ENCODE measurements around the gene RASAL2. TPM values are rescaled to one million over a fixed set of nuclear protein-coding genes. Genes with fewer than 3 reads are reported as not detected.
A peak's percentile ranks its signal among the peaks of the same experiment; 100 is the strongest.

The RASAL2 gene
- total and polyA plus RNA-seq, 2 of the 13 experiments (the other 11 are each of a cell fraction or from before 2014, with no cell fraction given) = 5.4 to 5.9 TPM

- TF ChIP-seq RORA (CRISPR knock-in tag; IDR thresholded peaks at IDR 0.05) (no peak), ZNF772 (CRISPR knock-in tag; IDR thresholded peaks at IDR 0.05) (no peak), ZNF597 (CRISPR knock-in tag; IDR thresholded peaks at IDR 0.05) (no peak), PAXIP1 (CRISPR knock-in tag; conservative IDR thresholded peaks at IDR 0.05) (no peak), ZSCAN9 (CRISPR knock-in tag; IDR thresholded peaks at IDR 0.05; ENCODE audit: borderline replicate concordance) (0 out of 2 replicates have a peak, but pooled peaks have one; percentile 44), BCL3 (CRISPR knock-in tag; IDR thresholded peaks at IDR 0.05) (0 out of 2 replicates have a peak, but pooled peaks have one; percentile 37), ZNF816 (CRISPR knock-in tag; IDR thresholded peaks at IDR 0.05; ENCODE audit: borderline replicate concordance) (no peak), FOXM1 (CRISPR knock-in tag; IDR thresholded peaks at IDR 0.05) (no peak), EEA1 (CRISPR knock-in tag; IDR thresholded peaks at IDR 0.05; ENCODE audit: borderline replicate concordance) (no peak), ZNF691 (CRISPR knock-in tag; IDR thresholded peaks at IDR 0.05; ENCODE audit: borderline replicate concordance, low read depth) (peak; percentile 38; the same call in 1 of the 2 replicates), HNRNPH1 (optimal IDR thresholded peaks at IDR 0.05; ENCODE audit: low read depth, low read length) (no peak), ZBTB38 (CRISPR knock-in tag; IDR thresholded peaks at IDR 0.05) (0 out of 2 replicates have a peak, but pooled peaks have one; percentile 34), THAP11 (CRISPR knock-in tag; IDR thresholded peaks at IDR 0.05) (0 out of 2 replicates have a peak, but pooled peaks have one; percentile 21), CEBPB (IDR thresholded peaks at IDR 0.05; ENCODE audit: borderline replicate concordance, low read depth, low read length) (no peak), EP300 (IDR thresholded peaks at IDR 0.05; ENCODE audit: low read depth in 2 of 2, low read length in 2 of 2) (no peak), EP300 (CRISPR knock-in tag; IDR thresholded peaks at IDR 0.05; ENCODE audit: borderline replicate concordance) (no peak), ZNF598 (CRISPR knock-in tag; IDR thresholded peaks at IDR 0.05; ENCODE audit: borderline replicate concordance) (0 out of 2 replicates have a peak, but pooled peaks have one; percentile 23), ZNF576 (CRISPR knock-in tag; IDR thresholded peaks at IDR 0.05) (0 out of 2 replicates have a peak, but pooled peaks have one; percentile 37), ZNF230 (CRISPR knock-in tag; IDR thresholded peaks at IDR 0.05) (no peak), KDM5B (CRISPR knock-in tag; IDR thresholded peaks at IDR 0.05; ENCODE audit: borderline replicate concordance) (peak; percentile 39; the same call in 1 of the 2 replicates), NCOA2 (CRISPR knock-in tag; IDR thresholded peaks at IDR 0.05) (no peak), SALL1 (CRISPR knock-in tag; IDR thresholded peaks at IDR 0.05) (peak; percentile 32; the same call in 1 of the 2 replicates)
Observed at GRCh38 chr1:178532392-178532791, 438.5 kb downstream of the RASAL2 start (continued).

All from HepG2 (cell line).